K562 (cell line): ENCODE data around the gene MRPL10. TPM values are rescaled to one million over a fixed set of nuclear protein-coding genes. Genes with fewer than 3 reads are reported as not detected.
A peak's percentile ranks its signal among the peaks of the same experiment; 100 is the strongest.

Experiments
- REST ChIP-seq, 2 experiments: fragments of 450-650 bp; formaldehyde crosslinking in 1 of 2; IDR thresholded peaks; 2 replicates each; pipeline versions ENCODE4 v1.4.0 to v1.6.1; 2014 to 2020; ENCODE audit warnings: mild to moderate bottlenecking in 2 of 2, borderline replicate concordance in 1 of 2, low read depth in 1 of 2
- SNRNP70 ChIP-seq: fragments of 200-400 bp; formaldehyde crosslinking; optimal IDR thresholded peaks from 2 replicates; pipeline ENCODE3; 2017; ENCODE audit warnings: low read depth, low read length
- polyA plus RNA-seq, 8 experiments: library from polyadenylated mRNA; depleted of rRNA in 4 of 8; stranded (reverse) in 5 of 8; unstranded in 3 of 8; fragments of >200 nt; fragmentation: Nextera tagmentation in 2 of 8; fragmentation: Illumina TruSeq in 1 of 8; extraction: Ambion mirVana in 2 of 8; extraction: Trizol in 1 of 8; gene quantifications; 2 replicates each; pipeline versions ENCODE4 v1.2.1 to v1.2.3, GENCODE V29; 2011 to 2014; ENCODE audit warnings: inconsistent platforms in 1 of 8, missing spikeins in 1 of 8
- total RNA-seq, 7 experiments: library from RNA; depleted of rRNA in 6 of 7; stranded (reverse); fragments of >200 nt in 6 of 7; fragmentation: Illumina TruSeq in 2 of 7; extraction: Trizol in 2 of 7; gene quantifications; 2 replicates each; pipeline versions ENCODE4 v1.2.1 to v1.2.3, GENCODE V29; 2011 to 2021; ENCODE audit warnings: low replicate concordance in 1 of 7

The MRPL10 gene
- total and polyA plus RNA-seq, 9 of the 15 experiments (the other 6 are each of a cell fraction or from before 2014, with no cell fraction given) = 27.8 to 105 (median 67.3) TPM

GRCh38 chr17:47844814-47845715 is 13.7 kb upstream of the MRPL10 start (continued):
- TF ChIP-seq REST (IDR thresholded peaks at IDR 0.05; ENCODE audit: borderline replicate concordance) (0 out of 2 replicates have a peak, but pooled peaks have one; percentile 16), REST (CRISPR knock-in tag; IDR thresholded peaks at IDR 0.05; ENCODE audit: low read depth) (no peak), SNRNP70 (no peak)
